ENCODE results near the gene SUN3. TPM values are rescaled to one million over a fixed set of nuclear protein-coding genes. Genes with fewer than 3 reads are reported as not detected.
A peak's percentile ranks its signal among the peaks of the same experiment; 100 is the strongest.

SUN3 gene
- total RNA-seq, 1 donor from 2014 or later: not detected

GRCh38 chr7:47940088-47941013 lies 88.6 kb downstream of the SUN3 start:
- H3K27me3 Mint-ChIP-seq: peaks cover 3% of the 10 kb centered on the region
- intact Hi-C loops (cut with micrococcal nuclease): loop anchor here (10.0 kb wide), 1 partner anchor 1914 kb away; no protein-coding TSS in a partner anchor
- TF ChIP-seq CTCF (IDR thresholded peaks at IDR 0.05): no peak
- no peak overlapping the region for H3K4me3 Mint-ChIP-seq
- no peak overlapping the region for H3K27ac Mint-ChIP-seq
- DNase-seq: no peak
- ChIA-PET POLR2A (interaction anchor here (0.6 to 3.0 kb wide), 3 partner anchors 11 to 148 kb away, joined by 3 to 9 read pairs (median 3); partner anchors contain the start of gene UPP1), CTCF (interaction anchor here (1.6 to 3.0 kb wide), 3 partner anchors 121 to 674 kb away, joined by 4 to 19 read pairs (median 15); no protein-coding TSS in a partner anchor)
- H3K4me1 Mint-ChIP-seq: peaks cover 35% of the 10 kb centered on the region
- no peak for ATAC-seq (ENCODE audit: low read depth)
- H3K36me3 Mint-ChIP-seq (ENCODE audit: low read depth): no peaks in the 10 kb centered on the region
- H3K9me3 Mint-ChIP-seq: no peaks in the 10 kb centered on the region

- no peak for TF ChIP-seq CTCF (IDR thresholded peaks at IDR 0.05)
- Mint-ChIP-seq H3K27me3 (no peaks in the 10 kb centered on the region), H3K27ac (no peak overlapping the region), H3K9me3 (no peaks in the 10 kb centered on the region), H3K36me3 (ENCODE audit: low read depth) (no peaks in the 10 kb centered on the region), H3K4me1 (peaks cover 35% of the 10 kb centered on the region), H3K4me3 (no peak overlapping the region)
- ChIA-PET CTCF (interaction anchor here (1.0 to 3.0 kb wide), 8 partner anchors 8 to 673 kb away, joined by 3 to 21 read pairs (median 9); partner anchors contain the start of gene PKD1L1), POLR2A (interaction anchor here (3.0 to 3.1 kb wide), 2 partner anchors 11 to 149 kb away, joined by 9 to 50 read pairs; partner anchors contain the start of gene UPP1)
- intact Hi-C loops (cut with micrococcal nuclease): loop anchor here (2.0 to 10.0 kb wide), 5 partner anchors 98 to 1915 kb away; partner anchors contain the start of genes C7orf57 and TNS3
- no peak for ATAC-seq (ENCODE audit: low read depth)
- DNase-seq: no peak
Observed at GRCh38 chr7:47939425-47940036, 89.4 kb downstream of the SUN3 start.

GRCh38 chr7:47938574-47939165 lies 90.2 kb downstream of the SUN3 start:
- ATAC-seq (ENCODE audit: low read depth) (no peak), DNase-seq (no peak)
- H3K4me3 Mint-ChIP-seq: no peak overlapping the region
- peaks cover 35% of the 10 kb centered on the region for H3K4me1 Mint-ChIP-seq
- intact Hi-C loops (cut with micrococcal nuclease): loop anchor here (1.0 to 5.0 kb wide), 6 partner anchors 86 to 672 kb away; partner anchors contain the start of genes C7orf57 and TNS3
- H3K36me3 Mint-ChIP-seq (ENCODE audit: low read depth): no peaks in the 10 kb centered on the region
- H3K27ac Mint-ChIP-seq: no peak overlapping the region
- no peaks in the 10 kb centered on the region for H3K27me3 Mint-ChIP-seq
- no peak for TF ChIP-seq CTCF (IDR thresholded peaks at IDR 0.05)
- ChIA-PET POLR2A (interaction anchor here (1.2 to 3.1 kb wide), 3 partner anchors 10 to 150 kb away, joined by 4 to 50 read pairs (median 9); partner anchors contain the start of gene UPP1), CTCF (interaction anchor here (0.6 to 3.0 kb wide), 10 partner anchors 9 to 1651 kb away, joined by 3 to 21 read pairs (median 5); partner anchors contain the start of gene PKD1L1)
- no peaks in the 10 kb centered on the region for H3K9me3 Mint-ChIP-seq

GRCh38 chr7:47937711-47938573 lies 91.0 kb downstream of the SUN3 start:
- peak; percentile 42 for DNase-seq
- intact Hi-C loops (cut with micrococcal nuclease): loop anchor here (1.0 to 5.0 kb wide), 12 partner anchors 9 to 672 kb away; partner anchors contain the start of genes C7orf57, HUS1 and TNS3
- CTCF ChIA-PET: interaction anchor here (0.9 to 3.0 kb wide), 7 partner anchors 9 to 672 kb away, joined by 3 to 21 read pairs (median 12); no protein-coding TSS in a partner anchor
- POLR2A ChIA-PET: interaction anchor here (0.5 to 3.1 kb wide), 6 partner anchors 10 to 323 kb away, joined by 4 to 50 read pairs (median 7); partner anchors contain the start of gene UPP1
- ATAC-seq (ENCODE audit: low read depth): peak; percentile 27
- H3K4me1 Mint-ChIP-seq: peaks cover 35% of the 10 kb centered on the region
- H3K27me3 Mint-ChIP-seq: no peaks in the 10 kb centered on the region
- H3K36me3 Mint-ChIP-seq (ENCODE audit: low read depth): no peaks in the 10 kb centered on the region
- no peak for TF ChIP-seq CTCF (IDR thresholded peaks at IDR 0.05)
- peak overlapping the region; percentile 63 for H3K4me3 Mint-ChIP-seq
- H3K9me3 Mint-ChIP-seq: no peaks in the 10 kb centered on the region
- H3K27ac Mint-ChIP-seq: peak overlapping the region; percentile 46

Other genes with a start within 250 kb of the SUN3 start
- gene PKD1L1, start 80.6 kb downstream of the SUN3 start, total RNA-seq: 0.24 and 0.40 TPM in 2 replicates
- 37.3 and 42.5 TPM in 2 replicates for gene HUS1, start 49.5 kb downstream of the SUN3 start, total RNA-seq
- gene C7orf57, start 6.4 kb upstream of the SUN3 start, total RNA-seq: not detected in 2 replicates
- 3.3 and 3.5 TPM in 2 replicates for gene UPP1, start 60.2 kb upstream of the SUN3 start, total RNA-seq
- gene ABCA13, start 142.4 kb upstream of the SUN3 start, total RNA-seq: not detected in 2 replicates

Measured in activated B cell treated with CpG ODN at 0.5 μM for 24 hours (primary cell).